NCI-H82 treated with DMSO at 0.1 percent for 48 hours (cell line): ENCODE measurements around the gene SEMA5B.
A peak's percentile ranks its signal among the peaks of the same experiment; 100 is the strongest.

ENCODE experiments used
- DNase-seq: peaks from one replicate; lab custom pipeline; 2025; ENCODE audit not compliant: unreplicated experiment; lab: John Stamatoyannopoulos, UW

SEMA5B gene

DNA sequence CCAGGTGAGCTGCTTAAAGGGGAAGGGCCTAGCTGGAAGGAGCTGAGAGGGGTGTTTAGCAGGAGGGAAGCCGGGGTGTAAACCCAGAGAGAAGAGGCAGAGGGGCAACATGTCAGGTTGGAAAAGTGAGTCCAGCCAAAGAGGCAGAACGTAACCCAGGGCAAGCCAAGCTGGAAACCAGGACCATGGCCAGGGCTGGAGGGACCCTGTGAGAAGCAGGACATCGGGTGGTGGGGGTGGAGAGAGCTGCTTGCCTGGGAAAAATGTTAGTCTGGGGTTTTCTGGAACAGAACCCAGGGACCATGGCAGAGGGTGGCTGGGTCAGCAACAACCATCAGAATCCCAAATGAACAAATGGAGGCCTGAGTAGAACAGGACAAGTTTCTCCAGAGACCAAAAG is 32.6 kb downstream of the SEMA5B start:
- DNase-seq = no peak

DNA sequence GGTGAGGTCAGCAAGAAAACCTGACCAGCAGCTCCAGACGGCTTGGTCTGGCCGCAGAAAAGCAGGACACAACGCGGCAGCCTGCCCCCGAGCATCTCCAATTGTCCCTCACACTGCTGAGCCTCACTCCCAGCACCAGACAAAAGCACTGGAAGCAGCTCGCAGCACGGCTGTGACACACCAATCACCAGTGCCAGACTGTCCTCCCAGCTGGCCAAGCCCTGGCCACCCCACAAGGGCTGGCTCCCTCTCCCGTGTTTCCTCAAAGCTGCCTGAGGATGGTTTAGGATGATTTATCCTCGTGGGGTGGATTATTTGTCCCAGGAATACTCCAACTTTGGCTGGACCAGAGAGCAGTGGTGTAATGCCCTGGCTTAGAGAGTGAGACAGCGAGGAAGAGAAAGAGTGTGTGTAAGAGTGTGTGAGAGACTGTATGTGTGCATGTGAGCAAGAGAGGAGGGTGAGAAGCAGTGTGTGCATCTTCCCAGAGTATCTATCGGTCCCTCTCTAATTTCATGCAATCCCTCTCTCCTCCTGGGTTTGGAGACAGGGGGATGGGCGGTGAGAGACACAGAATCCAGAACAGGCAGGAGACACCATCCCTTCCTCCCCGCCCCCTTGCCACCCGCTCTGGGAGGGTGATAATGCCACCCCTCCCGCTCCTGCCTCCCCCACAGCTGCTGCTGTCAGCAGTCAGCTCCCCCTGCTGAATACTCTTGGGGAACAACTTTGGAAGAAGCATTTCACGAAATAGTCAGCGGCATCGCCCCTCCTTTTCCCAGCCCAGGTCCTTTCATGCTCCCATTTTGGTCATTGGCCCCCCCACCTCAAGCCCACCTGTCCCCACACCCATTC is 34.2 kb downstream of the SEMA5B start:
- no peak for DNase-seq

DNA sequence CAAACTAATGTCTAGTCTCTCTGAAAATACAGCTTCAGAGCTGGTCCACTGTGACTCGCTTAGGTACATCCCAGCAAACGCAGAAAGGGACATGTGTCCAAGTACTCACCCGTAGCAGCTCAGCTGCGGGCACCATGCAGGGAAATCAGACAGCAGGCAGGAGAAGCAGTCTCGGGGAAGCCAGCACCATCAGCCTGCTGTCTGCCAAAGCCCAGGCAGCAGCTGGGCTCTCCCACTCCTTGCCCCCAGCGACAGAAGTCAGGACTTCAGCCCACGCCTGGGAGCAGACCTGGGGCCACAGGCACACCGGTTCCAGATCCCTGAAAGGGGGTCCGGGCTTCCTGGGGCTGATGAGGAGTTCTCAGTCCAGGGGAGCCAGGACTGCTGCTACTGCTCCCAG is 34.9 kb downstream of the SEMA5B start:
- no peak for DNase-seq

- no peak for DNase-seq
Observed at GRCh38 chr3:122992133-122992532, 35.4 kb downstream of the SEMA5B start.

DNA sequence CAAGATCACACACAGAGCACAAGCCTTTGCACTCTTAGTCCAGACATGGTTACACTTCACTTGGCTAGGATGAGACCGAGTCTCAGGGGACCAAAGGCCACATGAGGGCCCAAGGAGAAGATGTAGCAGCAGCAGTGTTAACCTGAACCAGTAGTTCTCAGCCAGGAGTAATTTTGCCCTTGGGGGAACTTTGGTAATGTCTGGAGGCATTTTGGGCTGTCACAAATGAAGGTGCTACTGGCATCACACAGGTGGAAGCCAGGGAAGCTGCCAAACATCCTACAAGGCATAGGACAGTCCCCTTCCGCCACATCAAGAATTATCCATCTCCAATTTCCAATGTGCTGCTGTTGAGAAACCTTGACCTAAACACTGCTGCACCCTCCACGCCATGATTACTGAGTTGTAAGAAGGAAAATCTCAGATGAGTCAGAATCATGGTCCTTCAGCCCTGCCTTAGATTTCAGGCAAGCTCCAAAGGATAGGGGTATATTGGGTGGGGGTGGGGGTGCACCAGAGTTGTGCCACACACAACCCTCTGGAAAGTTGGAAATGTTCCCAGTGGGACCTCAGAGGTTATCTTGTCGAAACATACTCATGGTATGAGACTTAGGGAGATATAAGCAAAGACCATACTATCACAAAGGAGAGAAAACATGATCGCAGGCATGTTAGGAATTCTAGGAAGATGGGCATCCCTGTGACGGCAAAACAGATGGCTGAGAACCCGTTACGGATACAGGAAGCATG is 36.2 kb downstream of the SEMA5B start:
- no peak for DNase-seq

GRCh38 chr3:122989856-122990575 is 37.5 kb downstream of the SEMA5B start:
- DNase-seq = peak; percentile 58

- peak; percentile 62 for DNase-seq
Observed at GRCh38 chr3:122988508-122988907, 39.1 kb downstream of the SEMA5B start.

GRCh38 chr3:122987736-122988319 is 39.7 kb downstream of the SEMA5B start:
- no peak for DNase-seq

- DNase-seq = no peak
Observed at GRCh38 chr3:122987231-122987630, 40.3 kb downstream of the SEMA5B start.

GRCh38 chr3:122986693-122987179 is 40.8 kb downstream of the SEMA5B start:
- no peak for DNase-seq

- DNase-seq = no peak
Observed at GRCh38 chr3:122985539-122985938, 42.0 kb downstream of the SEMA5B start.

GRCh38 chr3:122984650-122985049 is 42.9 kb downstream of the SEMA5B start:
- no peak for DNase-seq

- no peak for DNase-seq
Observed at GRCh38 chr3:122984007-122984406, 43.6 kb downstream of the SEMA5B start.

DNA sequence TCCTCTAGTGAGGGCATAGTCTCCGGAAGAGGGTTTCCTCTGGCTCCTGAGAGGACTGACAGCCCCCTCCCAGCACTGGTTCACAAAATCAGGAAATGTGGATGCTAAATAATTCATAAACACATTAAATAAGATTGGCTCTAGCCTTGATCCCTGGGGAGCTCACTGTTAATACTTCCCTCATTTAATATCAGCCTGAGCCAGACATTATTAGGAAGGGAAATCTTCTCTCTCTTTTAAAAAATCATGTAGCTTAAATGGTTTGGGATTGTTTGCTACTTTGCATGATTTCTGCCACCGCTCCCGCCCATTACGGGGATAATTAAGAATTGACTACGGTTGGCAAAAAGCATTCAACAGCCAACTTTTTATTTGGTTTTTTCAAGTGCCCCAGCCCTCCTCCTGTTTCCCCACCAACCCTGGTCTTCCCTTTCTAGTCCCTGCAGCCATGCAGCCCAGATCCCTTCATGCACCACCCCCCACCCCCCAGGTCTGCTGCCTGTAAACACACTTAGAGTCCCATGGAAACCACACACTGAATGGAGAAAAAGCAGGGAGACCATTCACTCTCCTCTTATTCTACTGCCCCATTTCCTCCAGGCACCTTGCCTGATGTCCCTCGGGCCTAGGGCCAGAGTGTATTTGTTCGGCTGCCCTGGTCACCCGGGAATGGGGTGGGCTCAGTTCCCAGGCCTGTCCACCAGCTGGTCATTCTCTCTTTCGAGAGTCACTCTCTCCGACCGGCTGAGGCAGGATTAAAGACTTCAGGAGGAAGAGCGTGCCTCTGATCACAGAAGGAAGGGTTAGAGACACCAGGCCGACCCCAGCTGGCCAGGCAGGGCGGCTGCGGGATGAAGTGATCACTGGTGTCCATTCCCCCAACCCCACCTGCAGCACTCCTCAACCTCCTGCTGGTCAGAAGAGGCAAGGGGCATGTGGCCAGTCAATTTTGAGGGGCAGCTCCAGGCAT is 45.1 kb downstream of the SEMA5B start:
- peak; percentile 56 for DNase-seq

- no peak for DNase-seq
Observed at GRCh38 chr3:122979211-122979610, 48.4 kb downstream of the SEMA5B start.

GRCh38 chr3:122978569-122978968 is 49.0 kb downstream of the SEMA5B start:
- no peak for DNase-seq

- DNase-seq = peak; percentile 83
Observed at GRCh38 chr3:122977746-122978466, 49.7 kb downstream of the SEMA5B start.

- no peak for DNase-seq
Observed at GRCh38 chr3:122975924-122976293, 51.7 kb downstream of the SEMA5B start.

DNA sequence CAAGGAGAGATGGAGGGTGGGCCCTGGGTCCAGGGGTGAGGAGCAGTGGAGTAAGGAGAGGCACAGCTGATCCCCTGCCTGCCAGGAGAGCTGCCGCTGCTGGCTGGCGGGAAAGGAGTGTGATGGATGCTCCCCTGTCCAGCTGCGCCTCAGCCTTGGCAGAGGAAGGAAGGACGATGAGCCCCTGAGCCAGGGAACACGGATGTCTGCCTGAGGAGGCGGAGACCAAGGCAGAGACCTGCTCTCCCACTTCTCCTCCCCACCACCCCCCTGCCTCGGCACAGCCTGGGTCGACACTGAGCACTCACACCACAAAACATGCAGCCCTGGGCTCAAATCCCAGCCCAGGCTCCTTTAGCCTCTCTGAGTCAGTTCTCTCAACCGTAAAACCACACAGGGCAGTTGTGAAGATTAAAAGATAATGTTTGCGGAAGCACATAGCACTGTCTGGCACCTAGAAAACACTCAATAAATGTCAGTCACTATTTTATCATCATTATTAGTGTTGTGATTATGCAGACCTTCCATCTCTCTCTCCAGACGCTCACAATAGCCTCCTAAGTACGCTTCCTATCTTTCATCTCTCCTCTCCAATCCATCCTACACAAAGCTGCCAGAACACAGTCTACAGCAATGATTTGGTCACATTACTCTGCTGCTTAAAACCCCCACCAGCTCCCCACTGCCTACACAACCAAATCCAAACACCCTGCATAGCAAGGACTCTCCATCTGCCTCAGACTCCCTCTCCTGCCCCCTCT is 52.2 kb downstream of the SEMA5B start:
- DNase-seq = peak; percentile 34
